Ovary (tissue), 3 donors: ENCODE measurements around the gene MFAP5.
"Not testable (repeated sequence)": the region's sequence is repeated elsewhere in the genome, so short reads cannot be mapped to it uniquely, and the experiment has no call there.

Experiments used
- CTCF ChIP-seq, 3 donors: fragments of 450-650 bp in 2 of 3; fragments of 200-600 bp in 1 of 3; IDR thresholded peaks; one replicate each; pipeline versions ENCODE4 v1.5.1 to v1.8.0; 2016 to 2022; ENCODE audit warnings: antibody characterized with exemption in 3 of 3, mild to moderate bottlenecking in 1 of 3
- POLR2A ChIP-seq: fragments of 450-650 bp; IDR thresholded peaks from one replicate; pipeline ENCODE4 v1.6.1; 2017; ENCODE audit warnings: antibody characterized with exemption, mild to moderate bottlenecking, moderate library complexity
- donor health status: DM: no; HTN: no; CAD: no.

- not testable (repeated sequence) for TF ChIP-seq POLR2A; CTCF (IDR thresholded peaks at IDR 0.05)
Observed at GRCh38 chr12:8613881-8614280, 48.7 kb downstream of the MFAP5 start.
